IMR-90 (cell line): ENCODE results near the gene NSD2. TPM values are rescaled to one million over a fixed set of nuclear protein-coding genes. Genes with fewer than 3 reads are reported as not detected.

Experiments used
- microRNA-seq, 2 experiments: library from miRNA; stranded (forward) in 1 of 2; unstranded in 1 of 2; fragments of 10-50 nt in 1 of 2; fragments of <30 nt in 1 of 2; gene quantifications in 1 of 2; microRNA quantifications in 1 of 2; one replicate each; pipeline versions ENCODE3 to v1.1.0; 2013 to 2020; ENCODE audit not compliant: insufficient read depth in 1 of 2, insufficient read length in 1 of 2, unreplicated experiment in 1 of 2
- polyA plus RNA-seq, 3 experiments: library from polyadenylated mRNA; depleted of rRNA; stranded (reverse); fragments of >200 nt; gene quantifications; 2 replicates each; pipeline ENCODE4 v1.2.3, GENCODE V29; 2012; ENCODE audit warnings: low replicate concordance in 1 of 3
- small RNA-seq, 5 experiments: library from RNA; depleted of rRNA; stranded (forward); fragments of <200 nt; gene quantifications; one replicate each; pipeline ENCODE3, GENCODE V24; 2012
- total RNA-seq: library from RNA; depleted of rRNA; stranded (reverse); fragments of >200 nt; gene quantifications from 2 replicates; pipeline ENCODE4 v1.2.3, GENCODE V29; 2012; rRNA removed

NSD2 gene
- total and polyA plus RNA-seq, 2 of the 4 experiments (the other 2 are of a cell fraction), result 35.9 to 68.1 TPM

Small RNA genes within 50 kb of the gene (microRNA-seq; reads per million reads assigned to microRNA genes)
- gene MIR943 (ENCODE audit: unreplicated experiment), result 1.5 reads per million
- gene SCARNA22 (ENCODE audit: insufficient read depth, insufficient read length), result not detected

Small RNA genes within 50 kb of the gene (small RNA-seq; reads per million reads assigned to genes)
- 9.6 to 5,512 (median 143) reads per million in 5 experiments for gene SCARNA22

Other genes with a start within 250 kb of the NSD2 start
- gene FAM53A, start 187.1 kb upstream of the NSD2 start, total RNA-seq, result 1.9 and 2.0 TPM in 2 replicates
- 3.1 and 4.4 TPM in 2 replicates for gene FAM53A, start 187.1 kb upstream of the NSD2 start, polyA plus RNA-seq (2012; rRNA removed)
- gene SLBP, start 159.1 kb upstream of the NSD2 start, total RNA-seq, result 66.1 and 85.5 TPM in 2 replicates
- 61.8 and 64.9 TPM in 2 replicates for gene SLBP, start 159.1 kb upstream of the NSD2 start, polyA plus RNA-seq (2012; rRNA removed)
- gene TMEM129, start 150.1 kb upstream of the NSD2 start, total RNA-seq, result 6.6 and 6.7 TPM in 2 replicates
- gene TMEM129, start 150.1 kb upstream of the NSD2 start, polyA plus RNA-seq (2012; rRNA removed), result 26.6 and 30.6 TPM in 2 replicates
- gene TACC3, start 149.9 kb upstream of the NSD2 start, total RNA-seq, result 15.0 and 15.1 TPM in 2 replicates
- gene TACC3, start 149.9 kb upstream of the NSD2 start, polyA plus RNA-seq (2012; rRNA removed), result 49.7 and 49.8 TPM in 2 replicates
- gene FGFR3, start 78.1 kb upstream of the NSD2 start, total RNA-seq, result 0.18 and 0.28 TPM in 2 replicates
- 0.67 and 0.93 TPM in 2 replicates for gene FGFR3, start 78.1 kb upstream of the NSD2 start, polyA plus RNA-seq (2012; rRNA removed)
- gene LETM1, start 15.2 kb upstream of the NSD2 start, total RNA-seq, result 49.3 and 68.0 TPM in 2 replicates
- 25.0 and 28.2 TPM in 2 replicates for gene LETM1, start 15.2 kb upstream of the NSD2 start, polyA plus RNA-seq (2012; rRNA removed)
- 4.3 and 5.8 TPM in 2 replicates for gene NELFA, start 137.6 kb downstream of the NSD2 start, total RNA-seq
- gene NELFA, start 137.6 kb downstream of the NSD2 start, polyA plus RNA-seq (2012; rRNA removed), result 21.9 and 23.4 TPM in 2 replicates
- gene NAT8L, start 187.9 kb downstream of the NSD2 start, total RNA-seq, result not detected in 2 replicates
- gene NAT8L, start 187.9 kb downstream of the NSD2 start, polyA plus RNA-seq (2012; rRNA removed), result 0.04 and 0.05 TPM in 2 replicates